ENCODE data around the gene ASTN2. TPM values are rescaled to one million over a fixed set of nuclear protein-coding genes. Genes with fewer than 3 reads are reported as not detected.

Gene ASTN2
- total RNA-seq, 1 donor from 2014 or later = 4.2 TPM

DNA sequence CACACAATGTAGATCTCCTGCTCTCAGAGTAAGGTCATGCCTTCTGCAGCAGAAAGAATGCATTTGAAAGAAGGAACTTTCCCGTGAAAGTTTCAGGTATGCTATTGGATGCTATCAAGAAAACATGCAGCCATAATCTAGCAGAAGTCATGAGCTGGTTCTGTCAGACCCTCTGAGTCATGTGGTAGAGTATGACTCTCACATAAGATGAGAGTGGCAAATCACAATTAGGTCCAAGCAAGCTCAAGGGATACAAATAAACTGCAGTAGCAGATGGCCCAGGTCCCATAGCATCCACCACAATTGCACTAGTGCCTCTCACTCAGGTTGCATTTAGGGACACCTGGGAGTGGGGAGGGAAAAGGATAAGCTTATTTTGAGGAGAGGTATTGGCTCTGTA is 292.8 kb downstream of the ASTN2 start:
- intact Hi-C loops (cut with micrococcal nuclease) = no loop called here

DNA sequence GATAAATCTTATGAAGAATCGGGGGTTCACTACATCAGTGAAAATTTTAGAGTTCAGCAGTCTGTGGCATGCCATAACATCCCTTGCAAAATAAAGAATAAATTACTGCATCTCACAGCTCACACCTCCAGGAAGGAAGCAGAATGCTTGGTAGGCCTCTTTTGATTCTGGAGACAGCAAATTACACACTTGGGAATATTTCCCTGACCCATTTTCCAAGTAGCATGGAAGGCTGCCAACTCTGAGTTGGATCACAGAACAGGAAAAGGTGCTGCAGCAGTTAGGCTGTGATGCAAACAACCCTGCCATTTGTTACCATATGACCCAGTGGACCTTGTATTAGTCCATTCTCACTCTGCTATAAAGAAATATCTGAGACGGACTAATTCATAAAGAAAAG is 293.5 kb downstream of the ASTN2 start:
- intact Hi-C loops (cut with micrococcal nuclease) = no loop called here

DNA sequence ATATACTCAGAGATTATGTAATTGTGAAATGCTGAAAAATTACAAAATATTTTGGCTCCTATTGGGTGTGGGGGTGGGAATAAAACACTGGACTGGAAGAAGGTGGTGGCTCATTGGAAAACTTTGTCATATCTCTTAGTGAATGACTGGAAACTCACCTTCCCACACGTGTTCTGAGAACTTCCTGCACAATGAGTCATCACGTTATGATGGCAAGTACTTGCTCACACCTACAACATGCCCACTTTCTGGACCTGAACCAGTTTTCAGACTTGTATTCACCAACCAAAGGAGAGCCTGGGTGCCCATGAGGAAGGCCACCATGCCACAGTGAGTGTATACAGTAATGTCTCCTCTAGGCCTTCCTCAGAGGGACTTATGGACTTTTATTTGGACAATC is 294.8 kb downstream of the ASTN2 start:
- intact Hi-C loops (cut with micrococcal nuclease) = no loop called here

DNA sequence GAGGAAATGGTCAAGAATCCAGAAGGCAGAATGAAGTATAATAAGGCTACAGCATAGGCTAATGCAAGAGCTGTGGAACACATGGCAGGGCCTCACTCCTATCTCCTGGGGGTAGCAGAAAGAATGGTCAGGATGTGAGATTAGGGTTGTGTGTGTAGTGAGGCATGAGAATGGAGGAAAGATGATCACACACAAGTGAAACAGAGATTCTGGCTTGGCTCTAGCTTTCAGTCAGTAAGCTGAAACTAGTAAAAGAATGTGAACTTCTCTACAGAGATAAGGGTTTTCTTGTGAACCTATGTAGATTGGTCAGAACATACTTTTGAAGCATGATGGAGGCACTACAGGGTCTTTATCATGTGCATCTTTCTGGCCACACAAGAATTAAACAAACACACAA is 298.8 kb downstream of the ASTN2 start:
- intact Hi-C loops (cut with micrococcal nuclease) = no loop called here

DNA sequence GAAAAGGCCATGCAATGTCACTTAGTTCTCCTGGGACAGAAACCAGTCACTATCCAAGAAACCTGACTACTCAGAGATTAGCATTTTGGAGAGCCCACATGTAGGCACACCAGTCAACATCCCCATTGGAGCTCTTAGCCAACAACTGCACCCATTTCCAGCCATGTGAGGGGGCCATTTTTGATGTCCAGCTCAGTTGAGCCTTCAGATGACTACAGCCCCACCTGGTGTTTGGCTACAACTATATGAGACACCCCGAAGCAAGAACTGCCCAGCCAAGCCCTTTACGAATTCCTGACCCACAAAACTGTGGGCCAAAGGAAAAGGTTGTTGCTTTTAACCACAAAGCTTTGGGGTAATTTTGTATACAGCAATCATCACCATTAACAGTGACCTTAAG is 300.1 kb downstream of the ASTN2 start:
- intact Hi-C loops (cut with micrococcal nuclease) = no loop called here

DNA sequence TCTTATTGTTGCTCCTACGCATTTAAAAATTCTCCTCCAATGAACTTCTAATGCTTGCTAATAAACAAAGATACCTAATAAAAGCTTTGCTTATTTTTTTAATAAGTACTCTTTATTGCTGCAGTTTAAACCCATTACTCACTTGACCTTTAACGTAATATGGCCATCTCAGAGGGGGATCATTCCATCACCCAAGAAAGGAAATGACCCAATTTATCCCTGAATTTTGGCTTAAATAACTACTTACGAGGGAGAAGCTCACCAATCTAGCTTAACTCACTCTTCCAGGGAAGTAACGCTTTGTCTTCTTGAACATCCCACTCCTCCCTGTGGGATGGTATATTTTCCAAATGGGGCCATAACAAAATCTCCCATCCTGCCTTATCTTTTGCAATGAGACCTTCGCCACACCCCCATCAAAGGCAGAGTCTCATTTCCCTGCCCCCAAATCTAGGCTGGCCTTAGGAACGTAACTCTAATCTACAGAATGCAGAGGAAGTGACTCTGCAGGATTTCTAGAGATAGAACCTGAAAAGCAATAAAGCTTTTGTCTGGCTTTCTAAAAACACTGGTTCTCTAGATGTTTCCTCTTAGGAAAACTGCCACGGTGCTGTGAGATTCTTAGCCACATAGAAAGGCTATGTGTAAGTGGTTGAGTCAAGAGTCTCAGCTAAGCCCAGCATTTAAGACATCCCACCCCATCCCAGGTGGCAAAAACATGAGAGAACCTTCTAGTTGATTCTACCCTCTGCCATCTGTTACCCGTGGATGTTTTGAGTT is 310.0 kb downstream of the ASTN2 start:
- intact Hi-C loops (cut with micrococcal nuclease) = no loop called here

DNA sequence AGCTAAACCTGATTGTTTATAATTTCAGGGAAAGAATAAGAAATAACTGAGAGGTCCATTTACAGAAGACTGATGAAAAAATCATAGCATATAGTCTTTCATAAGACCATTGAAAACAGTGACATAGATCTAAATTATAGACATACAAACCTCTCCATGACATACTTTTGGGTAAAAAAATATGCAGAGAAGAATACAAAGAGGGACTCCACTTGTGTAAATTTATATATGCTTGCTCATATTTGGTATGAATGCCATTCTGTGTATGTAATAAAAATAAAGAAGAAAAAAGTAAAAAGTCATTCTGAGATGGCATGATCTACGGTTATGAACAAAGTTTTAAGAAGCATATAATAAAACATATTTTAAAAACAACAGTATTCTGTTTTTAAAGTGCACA is 310.7 kb downstream of the ASTN2 start:
- intact Hi-C loops (cut with micrococcal nuclease) = no loop called here

DNA sequence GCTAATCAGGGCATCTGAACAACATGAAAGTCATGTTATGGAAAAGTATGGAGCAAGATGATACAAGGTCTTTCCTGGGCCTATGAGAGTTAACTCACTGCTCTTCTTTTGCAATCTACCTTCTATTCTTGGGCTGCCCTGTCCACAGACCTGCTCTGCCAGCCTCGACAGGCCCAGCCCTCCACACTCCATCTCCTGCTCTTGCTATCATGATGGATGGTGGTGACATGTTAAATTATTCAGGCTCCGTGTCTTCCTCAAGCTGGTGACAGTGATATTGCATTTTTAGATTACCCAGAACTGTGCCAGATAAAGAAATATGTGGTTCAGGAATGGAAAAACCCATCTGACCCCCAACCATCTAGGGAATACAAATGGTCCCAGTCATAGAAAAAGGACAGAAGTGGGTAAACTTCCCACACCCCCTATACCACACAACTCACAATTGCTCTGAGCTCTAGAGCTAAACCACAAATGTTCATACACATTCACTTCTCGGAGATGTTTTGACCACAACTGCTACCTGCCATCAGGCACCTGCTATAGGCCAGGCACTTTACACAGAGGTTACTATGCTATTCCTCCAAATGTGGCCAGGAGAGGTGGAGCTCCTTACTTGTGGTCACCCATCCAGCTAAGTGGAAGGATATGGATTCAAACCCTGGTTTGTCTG is 311.3 kb downstream of the ASTN2 start:
- intact Hi-C loops (cut with micrococcal nuclease) = no loop called here

DNA sequence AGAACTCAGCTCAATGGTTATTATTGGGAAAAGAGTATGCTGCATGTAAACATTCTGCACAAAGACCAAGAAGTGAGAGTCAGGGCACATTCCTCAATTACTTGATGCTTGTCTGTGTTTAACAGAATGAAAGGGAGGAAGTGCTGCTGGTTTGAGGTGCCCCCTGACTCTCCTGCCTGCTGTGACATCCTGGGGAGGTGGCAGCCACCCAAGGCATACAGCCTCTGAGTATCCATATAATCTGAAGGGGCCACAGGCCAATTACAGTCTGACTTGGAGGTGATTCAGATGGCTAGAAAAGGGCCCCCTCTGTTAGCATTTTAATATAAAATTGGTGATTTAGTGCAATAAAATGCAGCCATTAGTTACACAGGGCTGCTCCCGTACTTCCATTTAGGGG is 313.8 kb downstream of the ASTN2 start:
- intact Hi-C loops (cut with micrococcal nuclease) = no loop called here

DNA sequence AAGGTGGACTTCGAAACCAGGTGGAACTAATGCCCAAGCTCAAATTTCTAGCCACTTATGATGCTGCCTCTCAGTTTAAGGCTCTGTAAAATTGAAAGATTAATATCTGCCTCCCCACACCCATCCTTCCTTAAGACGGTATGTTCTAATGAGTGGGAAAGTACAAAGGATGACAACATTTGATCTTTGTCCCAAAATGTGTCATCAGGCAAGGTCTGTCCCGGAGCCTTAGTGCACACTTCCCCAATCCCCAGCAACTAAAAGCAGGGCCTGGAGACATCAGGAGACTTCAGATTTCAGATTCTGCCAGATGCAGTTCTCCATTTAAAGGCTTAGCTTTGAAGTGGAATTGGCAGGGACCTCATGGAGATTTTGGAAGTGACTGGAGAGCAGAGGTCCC is 316.5 kb downstream of the ASTN2 start:
- intact Hi-C loops (cut with micrococcal nuclease) = loop anchor here (10.0 kb wide), 1 partner anchor 56 kb away; no protein-coding TSS in a partner anchor

DNA sequence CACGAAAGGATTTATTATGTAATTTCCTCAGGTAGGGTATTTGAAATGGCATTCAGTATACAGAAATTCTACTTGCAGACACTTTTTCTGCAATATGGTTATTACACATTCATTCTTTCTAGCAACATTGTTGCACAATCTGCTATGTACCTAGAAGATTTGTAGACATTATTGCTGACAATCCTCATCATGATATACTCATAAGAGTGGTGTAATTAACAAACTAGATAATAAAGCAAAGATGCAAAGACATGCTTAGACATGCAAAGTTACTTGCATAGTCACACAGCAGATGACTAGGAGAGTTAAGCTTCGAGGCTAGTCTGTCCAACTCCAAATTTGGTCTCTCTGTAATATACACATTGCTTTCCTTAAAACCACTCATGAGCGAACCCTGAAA is 317.1 kb downstream of the ASTN2 start:
- intact Hi-C loops (cut with micrococcal nuclease) = loop anchor here (10.0 kb wide), 1 partner anchor 57 kb away; no protein-coding TSS in a partner anchor

DNA sequence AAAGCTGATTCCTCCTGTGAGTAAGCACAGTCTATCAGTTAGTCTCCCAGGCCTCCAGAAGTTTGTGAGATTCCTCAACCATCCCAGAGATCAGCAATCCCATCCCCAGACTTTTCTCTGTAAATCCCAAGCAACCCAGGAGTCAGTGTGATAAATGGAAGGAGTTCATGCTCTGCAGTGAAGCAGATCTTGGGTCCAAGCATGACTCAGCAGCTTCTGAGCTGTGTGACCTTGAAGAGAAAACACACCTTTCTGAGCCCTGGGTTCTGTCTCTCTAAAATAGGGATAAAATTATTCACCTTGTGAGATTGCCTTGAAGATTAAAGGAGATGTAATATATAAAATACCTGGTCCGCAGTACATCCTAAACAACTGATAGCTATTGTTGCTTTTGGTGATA is 318.7 kb downstream of the ASTN2 start:
- intact Hi-C loops (cut with micrococcal nuclease) = loop anchor here (10.0 kb wide), 1 partner anchor 59 kb away; no protein-coding TSS in a partner anchor

DNA sequence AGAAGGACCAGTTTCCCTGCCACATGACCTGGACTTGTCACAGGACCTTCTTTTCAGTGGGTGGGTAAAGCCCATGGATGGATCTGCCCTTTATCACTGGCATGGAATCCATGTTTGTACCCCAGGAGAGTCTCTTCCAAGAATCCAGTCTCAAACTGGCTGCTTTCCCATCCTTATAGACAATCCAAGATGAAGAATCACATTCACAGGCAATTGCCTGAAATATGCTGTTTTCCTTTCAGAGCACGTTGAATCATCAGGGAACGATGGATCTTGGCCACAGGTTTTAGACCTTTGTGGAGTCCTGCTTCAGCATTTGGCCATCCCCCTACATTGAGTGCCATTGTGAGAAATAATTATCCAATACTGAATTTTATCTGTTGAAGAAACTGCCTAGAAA is 319.8 kb downstream of the ASTN2 start:
- intact Hi-C loops (cut with micrococcal nuclease) = loop anchor here (10.0 kb wide), 1 partner anchor 60 kb away; no protein-coding TSS in a partner anchor

DNA sequence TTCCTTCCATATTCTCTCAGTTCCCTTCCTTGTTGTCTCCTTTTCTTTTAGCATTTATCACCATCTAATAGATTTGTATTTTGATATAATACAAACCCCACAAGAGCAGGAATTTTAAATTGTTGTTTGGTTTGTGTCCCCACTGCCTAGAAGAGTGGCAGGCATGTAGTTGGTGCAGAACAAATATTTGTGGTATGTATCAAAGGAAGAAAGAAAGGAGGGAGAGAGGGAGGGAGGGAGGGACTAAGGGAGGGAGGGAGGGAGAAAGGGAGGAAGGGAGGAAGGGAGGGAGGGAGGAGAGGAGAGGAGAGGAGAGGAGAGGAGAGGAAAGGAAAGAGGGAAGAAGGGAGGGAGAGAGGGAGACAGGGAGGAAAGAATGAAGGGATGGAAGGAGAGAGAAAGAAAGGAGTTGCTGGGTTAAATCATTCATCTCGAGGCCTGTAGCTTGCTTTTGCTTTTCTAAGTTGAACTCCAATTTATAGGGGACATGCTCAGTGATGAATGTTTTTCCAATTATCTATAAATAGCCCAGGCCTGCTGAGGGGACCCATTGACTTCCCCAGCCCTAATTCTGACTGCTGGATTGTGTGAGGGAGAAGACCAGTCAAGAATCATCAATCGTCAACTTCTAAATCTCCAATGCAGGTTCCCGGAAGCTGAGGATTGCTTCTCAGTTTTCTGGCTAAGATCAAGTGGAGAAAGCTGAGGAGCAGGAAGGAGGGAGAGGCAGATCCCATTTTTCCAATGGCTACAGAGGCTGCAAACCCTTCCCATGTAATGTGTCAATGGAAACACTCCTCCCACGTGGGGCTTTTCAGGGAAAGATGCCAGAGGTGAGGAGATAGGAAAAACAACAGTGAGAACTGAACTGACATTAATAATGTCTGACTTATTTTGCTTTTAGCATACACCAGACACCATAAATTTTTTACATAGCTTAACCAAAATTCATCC is 320.7 kb downstream of the ASTN2 start:
- intact Hi-C loops (cut with micrococcal nuclease) = loop anchor here (10.0 kb wide), 1 partner anchor 61 kb away; no protein-coding TSS in a partner anchor

DNA sequence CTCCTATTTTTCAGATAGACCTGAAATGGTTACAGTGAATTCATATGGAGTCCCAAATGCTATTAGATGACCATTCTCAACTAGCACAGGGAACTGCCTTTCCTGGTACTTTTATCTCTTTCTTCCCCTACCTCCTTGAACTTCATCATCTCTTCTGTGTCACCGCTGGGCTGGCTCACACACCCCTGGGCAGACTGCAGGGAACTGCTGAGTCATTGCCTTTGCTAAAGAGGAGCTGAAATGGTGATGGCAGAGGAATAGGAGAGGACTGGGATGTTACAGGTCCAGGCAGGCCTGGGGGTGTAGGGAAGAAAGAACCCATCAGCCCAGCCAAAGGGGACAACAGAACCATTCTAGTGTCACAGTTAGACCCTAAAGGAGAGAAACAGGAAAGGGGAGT is 322.3 kb downstream of the ASTN2 start:
- intact Hi-C loops (cut with micrococcal nuclease) = loop anchor here (10.0 kb wide), 1 partner anchor 62 kb away; no protein-coding TSS in a partner anchor

DNA sequence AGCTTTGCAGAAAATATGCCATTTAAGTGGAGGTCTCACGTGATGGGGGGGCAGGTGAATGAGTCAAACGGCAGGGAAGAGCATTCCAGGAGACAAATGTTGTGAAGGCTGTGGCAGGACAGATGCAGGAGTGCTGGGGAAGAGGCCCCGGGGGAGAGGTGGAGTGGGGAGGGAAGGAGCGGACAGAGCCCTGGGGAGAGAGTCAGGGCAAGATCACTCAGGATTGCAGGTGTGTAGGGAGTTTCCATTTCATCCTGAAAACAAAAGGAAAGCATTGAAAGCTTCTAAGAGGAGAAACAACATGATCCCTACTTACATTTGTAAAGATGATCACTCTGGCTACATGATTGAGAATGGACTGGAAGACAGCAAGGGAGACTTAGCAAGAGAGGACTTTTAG is 323.3 kb downstream of the ASTN2 start:
- intact Hi-C loops (cut with micrococcal nuclease) = loop anchor here (10.0 kb wide), 1 partner anchor 63 kb away; no protein-coding TSS in a partner anchor

DNA sequence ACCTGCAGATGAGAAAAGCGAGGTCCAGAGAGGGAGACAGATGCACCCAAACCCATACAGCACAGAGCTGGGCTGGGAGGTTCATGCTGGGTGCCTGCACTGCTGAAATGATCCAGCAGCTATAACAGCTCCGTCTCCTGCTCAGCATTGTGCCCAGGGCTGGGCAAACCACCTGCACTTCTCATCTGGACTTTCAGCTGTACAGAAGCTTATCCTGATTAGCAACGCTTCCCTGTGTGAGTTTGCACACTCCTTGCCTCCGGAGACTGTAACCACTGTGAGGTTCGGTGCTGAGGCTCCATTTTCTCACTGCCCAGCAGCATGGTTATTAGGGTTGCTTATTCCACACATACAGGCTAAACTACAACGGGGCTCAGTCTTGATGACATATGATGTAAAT is 326.1 kb downstream of the ASTN2 start:
- intact Hi-C loops (cut with micrococcal nuclease) = no loop called here

DNA sequence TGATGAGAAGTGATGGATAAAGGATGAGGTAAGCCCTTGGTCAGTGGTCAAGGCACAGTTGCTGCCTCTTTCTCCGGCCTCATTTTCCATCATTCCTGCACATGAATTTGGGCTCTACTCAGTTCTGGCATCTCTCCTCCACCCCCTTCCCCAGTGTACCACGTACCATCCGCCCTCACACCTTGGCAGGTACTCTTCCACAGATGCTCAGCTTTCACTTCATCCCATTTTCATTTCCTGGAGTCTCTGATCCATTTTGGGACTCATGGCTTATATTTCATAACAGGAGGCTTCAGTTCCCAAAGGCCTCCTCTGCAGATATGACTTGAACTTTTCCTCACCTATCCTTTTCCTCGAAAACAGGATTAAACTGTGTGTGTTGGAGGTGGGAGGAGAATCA is 326.7 kb downstream of the ASTN2 start:
- intact Hi-C loops (cut with micrococcal nuclease) = no loop called here

DNA sequence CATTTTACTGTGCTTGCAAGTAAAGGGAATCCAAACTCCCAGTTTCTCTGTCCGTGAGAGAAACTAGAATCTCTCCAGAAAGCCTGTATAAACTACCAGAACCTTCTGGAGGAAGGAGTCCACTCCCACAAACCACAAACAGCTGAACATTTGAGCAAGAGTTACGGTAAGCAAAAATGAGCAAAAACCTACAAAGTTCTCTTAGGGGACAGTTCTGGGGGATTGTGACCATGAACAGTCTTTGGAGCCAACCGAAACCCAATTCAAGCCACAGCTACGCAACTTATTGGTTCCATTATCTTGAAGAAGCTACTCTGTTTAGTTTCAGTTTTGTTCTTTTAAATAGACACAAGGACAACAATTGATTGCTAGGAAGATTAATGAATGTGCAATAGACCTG is 330.6 kb downstream of the ASTN2 start:
- intact Hi-C loops (cut with micrococcal nuclease) = no loop called here

DNA sequence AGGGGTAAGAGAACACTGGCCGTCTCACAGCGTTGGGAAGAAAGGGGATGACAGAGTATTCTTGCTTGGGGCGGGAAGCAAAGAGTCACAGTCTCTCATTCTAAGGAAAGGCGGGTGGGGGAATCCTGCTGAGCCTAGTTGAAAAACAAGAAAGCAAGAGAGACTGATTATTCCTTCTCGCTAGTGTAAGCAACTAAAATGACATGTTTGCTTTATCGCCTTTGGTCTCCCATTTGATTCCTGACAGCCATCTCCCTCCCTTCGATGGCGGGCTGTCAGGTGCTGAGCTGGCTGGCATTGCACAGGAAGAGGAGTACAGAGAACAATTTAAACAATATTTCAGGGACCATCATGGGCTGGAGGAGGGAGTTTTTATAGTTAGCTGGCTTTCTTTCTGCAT is 331.3 kb downstream of the ASTN2 start:
- intact Hi-C loops (cut with micrococcal nuclease) = no loop called here

DNA sequence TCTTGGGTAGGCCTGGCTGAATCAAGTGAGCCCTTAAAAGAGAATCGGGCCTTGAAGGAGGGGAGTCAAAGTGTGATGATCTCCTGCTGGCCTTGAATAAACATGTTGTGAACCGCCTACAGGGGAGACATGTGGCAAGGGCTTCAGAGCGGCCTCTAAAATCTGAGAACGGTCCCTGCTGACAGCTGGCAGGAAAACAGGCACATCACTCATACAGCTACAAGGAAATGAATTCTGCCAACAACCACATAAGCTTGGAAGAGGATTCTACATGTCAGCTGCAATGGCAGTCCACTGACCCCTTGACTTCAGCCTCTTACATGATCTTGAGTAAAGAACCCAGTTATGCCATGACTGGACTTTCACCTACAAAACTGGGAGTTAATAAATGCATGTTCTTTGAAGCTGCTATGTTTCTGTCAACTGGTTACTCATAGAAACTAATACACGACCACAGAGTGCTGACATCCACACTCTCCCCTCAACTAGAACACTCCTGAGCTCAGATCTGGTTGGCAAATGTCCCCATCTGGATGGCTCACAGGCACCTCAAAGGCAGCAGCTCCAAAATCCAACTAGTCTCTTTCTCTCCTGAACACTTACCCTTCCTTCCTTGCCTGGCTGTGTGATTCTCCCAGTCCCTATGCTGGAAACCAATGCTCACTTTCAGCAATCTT is 333.1 kb downstream of the ASTN2 start:
- intact Hi-C loops (cut with micrococcal nuclease) = no loop called here
